HG03442 (cell line): ENCODE measurements around the gene PSMD14.

Experiments
- ATAC-seq: cut with Tn5 transposase; IDR thresholded peaks from one replicate; pipeline ENCODE4 v1.9.1; 2021; ENCODE audit warnings: mild to moderate bottlenecking, moderate library complexity; ENCODE audit not compliant: unreplicated experiment

PSMD14 gene

GRCh38 chr2:161417438-161418274 is 109.4 kb downstream of the PSMD14 start:
- ATAC-seq, result no peak

GRCh38 chr2:161418275-161418714 is 110.1 kb downstream of the PSMD14 start:
- ATAC-seq, result no peak

- no peak for ATAC-seq
Measured at GRCh38 chr2:161418715-161419637, 110.8 kb downstream of the PSMD14 start.

- no peak for ATAC-seq
Measured at GRCh38 chr2:161419638-161420190, 111.5 kb downstream of the PSMD14 start.

GRCh38 chr2:161420406-161421074 is 112.3 kb downstream of the PSMD14 start:
- ATAC-seq, result no peak

- no peak for ATAC-seq
Measured at GRCh38 chr2:161421686-161422085, 113.5 kb downstream of the PSMD14 start.

GRCh38 chr2:161422816-161423403 is 114.7 kb downstream of the PSMD14 start:
- ATAC-seq, result no peak

GRCh38 chr2:161423421-161424393 is 115.5 kb downstream of the PSMD14 start:
- no peak for ATAC-seq

GRCh38 chr2:161424394-161424769 is 116.2 kb downstream of the PSMD14 start:
- no peak for ATAC-seq

GRCh38 chr2:161424891-161425727 is 116.9 kb downstream of the PSMD14 start:
- ATAC-seq, result no peak

GRCh38 chr2:161425728-161426454 is 117.7 kb downstream of the PSMD14 start:
- no peak for ATAC-seq

GRCh38 chr2:161426455-161426921 is 118.3 kb downstream of the PSMD14 start:
- no peak for ATAC-seq

- no peak for ATAC-seq
Measured at GRCh38 chr2:161426922-161427663, 118.9 kb downstream of the PSMD14 start.

GRCh38 chr2:161427664-161428587 is 119.7 kb downstream of the PSMD14 start:
- no peak for ATAC-seq

- ATAC-seq, result no peak
Measured at GRCh38 chr2:161430386-161430785, 122.2 kb downstream of the PSMD14 start.

- no peak for ATAC-seq
Measured at GRCh38 chr2:161432107-161432506, 123.9 kb downstream of the PSMD14 start.
